Lower lobe of right lung (tissue), 2 donors: Measurements from ENCODE around the gene ARF4. TPM values are rescaled to one million over a fixed set of nuclear protein-coding genes. Genes with fewer than 3 reads are reported as not detected.
A peak's percentile ranks its signal among the peaks of the same experiment; 100 is the strongest.

Source experiments
- ATAC-seq, 2 donors: fragments of 200-7000 bp; cut with Tn5 transposase; one replicate each; pipeline ENCODE4 v1.9.1; 2020 to 2022; ENCODE audit warnings: mild to moderate bottlenecking in 2 of 2, moderate library complexity in 2 of 2
- DNase-seq: peaks from one replicate; pipeline ENCODE4 v3.0.0-alpha.2; 2020
- H3K27ac ChIP-seq: fragments of 200-600 bp; one replicate; pipeline ENCODE4 v1.8.0; 2022
- H3K27me3 ChIP-seq: fragments of 200-600 bp; one replicate; pipeline ENCODE4 v1.8.0; 2022; ENCODE audit warnings: low read depth
- H3K36me3 ChIP-seq: fragments of 200-600 bp; one replicate; pipeline ENCODE4 v1.8.0; 2022; ENCODE audit warnings: mild to moderate bottlenecking
- H3K4me1 ChIP-seq: fragments of 200-600 bp; one replicate; pipeline ENCODE4 v1.8.0; 2022
- H3K4me3 ChIP-seq: fragments of 200-600 bp; one replicate; pipeline ENCODE4 v1.8.0; 2022; ENCODE audit warnings: mild to moderate bottlenecking
- H3K9me3 ChIP-seq: fragments of 200-600 bp; one replicate; pipeline ENCODE4 v1.8.0; 2022
- intact Hi-C: fragments of 100-400 bp; cut with DNase I; formaldehyde crosslinking; loops from one replicate; pipeline ENCODE4 v1.11.0; 2022
- total RNA-seq: library from RNA; stranded (reverse); fragmentation: NEBNext Ultra II Directional; extraction: Animal tissue kit (Norgen Biotek cat#: 25700); gene quantifications from one replicate; pipeline ENCODE4 v1.2.1, GENCODE V29; 2021
- TF ChIP-seq, protein P1 (sequence below): fragments of 200-600 bp; IDR thresholded peaks from one replicate; pipeline ENCODE4 v1.8.0; 2022; ENCODE audit warnings: antibody characterized with exemption, mild to moderate bottlenecking
- donor health status: DM: no; HTN: yes; CAD: no; lungs with severe emphysema.

The ARF4 gene
- total RNA-seq, 1 donor from 2014 or later: 113 TPM

DNA sequence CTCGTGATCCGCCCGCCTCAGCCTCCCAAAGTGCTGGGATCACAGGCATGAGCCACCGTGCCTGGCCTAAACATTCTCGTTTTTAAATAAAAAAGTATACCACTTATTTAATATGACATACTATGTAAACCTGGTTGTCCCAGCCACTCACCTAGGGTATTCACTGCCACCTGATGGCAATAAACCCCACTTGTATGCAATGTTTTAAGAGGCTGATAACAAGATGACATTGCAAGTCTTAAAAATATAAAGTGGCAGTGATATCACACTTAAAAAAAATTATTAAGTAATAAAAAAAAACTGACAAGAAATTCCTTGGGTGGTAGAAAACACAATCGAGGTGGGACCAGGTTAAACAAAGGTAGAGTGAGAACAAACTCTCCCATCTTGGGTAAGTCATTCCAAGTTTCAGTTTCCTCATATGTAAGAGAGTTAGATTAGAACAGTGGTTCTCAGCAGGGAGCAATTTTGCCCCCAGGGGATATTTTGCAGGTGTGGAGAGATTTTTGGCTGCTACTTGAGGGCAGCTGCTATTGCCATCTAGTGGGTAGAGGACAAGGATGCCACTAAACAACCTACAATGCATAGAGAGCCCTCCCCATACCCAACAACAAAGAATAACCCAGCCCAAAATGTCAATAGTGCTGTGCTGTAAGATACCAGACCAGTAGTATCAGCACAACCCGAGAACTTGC, 14.5 kb downstream of the ARF4 start:
- DNase-seq (no peak), ATAC-seq (peak; percentile 26 to 46)
- intact Hi-C loops: no loop called here
- no peaks in the 10 kb centered on the region for H3K27me3 ChIP-seq
- H3K4me3 ChIP-seq: no peak overlapping the region
- H3K4me1 ChIP-seq: peaks cover 45% of the 10 kb centered on the region
- H3K27ac ChIP-seq: no peak overlapping the region
- TF ChIP-seq, protein P1, sequence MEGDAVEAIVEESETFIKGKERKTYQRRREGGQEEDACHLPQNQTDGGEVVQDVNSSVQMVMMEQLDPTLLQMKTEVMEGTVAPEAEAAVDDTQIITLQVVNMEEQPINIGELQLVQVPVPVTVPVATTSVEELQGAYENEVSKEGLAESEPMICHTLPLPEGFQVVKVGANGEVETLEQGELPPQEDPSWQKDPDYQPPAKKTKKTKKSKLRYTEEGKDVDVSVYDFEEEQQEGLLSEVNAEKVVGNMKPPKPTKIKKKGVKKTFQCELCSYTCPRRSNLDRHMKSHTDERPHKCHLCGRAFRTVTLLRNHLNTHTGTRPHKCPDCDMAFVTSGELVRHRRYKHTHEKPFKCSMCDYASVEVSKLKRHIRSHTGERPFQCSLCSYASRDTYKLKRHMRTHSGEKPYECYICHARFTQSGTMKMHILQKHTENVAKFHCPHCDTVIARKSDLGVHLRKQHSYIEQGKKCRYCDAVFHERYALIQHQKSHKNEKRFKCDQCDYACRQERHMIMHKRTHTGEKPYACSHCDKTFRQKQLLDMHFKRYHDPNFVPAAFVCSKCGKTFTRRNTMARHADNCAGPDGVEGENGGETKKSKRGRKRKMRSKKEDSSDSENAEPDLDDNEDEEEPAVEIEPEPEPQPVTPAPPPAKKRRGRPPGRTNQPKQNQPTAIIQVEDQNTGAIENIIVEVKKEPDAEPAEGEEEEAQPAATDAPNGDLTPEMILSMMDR: no peak
- no peaks in the 10 kb centered on the region for H3K9me3 ChIP-seq
- peaks cover 64% of the 10 kb centered on the region for H3K36me3 ChIP-seq

DNA sequence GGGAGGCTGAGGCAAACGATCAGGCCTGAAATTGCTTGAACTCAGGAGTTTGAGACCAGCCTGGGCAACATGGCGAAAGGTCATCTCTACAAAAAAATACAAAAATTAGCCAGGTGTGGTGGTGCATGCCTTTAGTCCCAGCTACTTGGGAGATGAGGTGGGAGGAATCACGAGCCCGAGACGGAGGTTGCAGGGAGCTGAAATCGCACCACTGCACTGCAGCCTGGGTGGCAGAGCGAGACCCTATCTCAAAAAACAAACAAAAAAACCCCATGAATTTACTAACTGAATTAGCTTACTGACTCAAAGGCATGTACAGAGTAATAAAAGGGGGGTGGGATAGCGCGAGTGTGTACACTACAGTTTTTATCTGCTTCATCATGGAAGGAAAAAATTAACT, 19.3 kb downstream of the ARF4 start:
- peaks cover 90% of the 10 kb centered on the region for H3K36me3 ChIP-seq
- ATAC-seq (no peak), DNase-seq (no peak)
- H3K27ac ChIP-seq: no peak overlapping the region
- no peak overlapping the region for H3K4me3 ChIP-seq
- H3K9me3 ChIP-seq: no peaks in the 10 kb centered on the region
- H3K4me1 ChIP-seq: peaks cover 17% of the 10 kb centered on the region
- intact Hi-C loops: no loop called here
- TF ChIP-seq, protein P1: no peak
- no peaks in the 10 kb centered on the region for H3K27me3 ChIP-seq

DNA sequence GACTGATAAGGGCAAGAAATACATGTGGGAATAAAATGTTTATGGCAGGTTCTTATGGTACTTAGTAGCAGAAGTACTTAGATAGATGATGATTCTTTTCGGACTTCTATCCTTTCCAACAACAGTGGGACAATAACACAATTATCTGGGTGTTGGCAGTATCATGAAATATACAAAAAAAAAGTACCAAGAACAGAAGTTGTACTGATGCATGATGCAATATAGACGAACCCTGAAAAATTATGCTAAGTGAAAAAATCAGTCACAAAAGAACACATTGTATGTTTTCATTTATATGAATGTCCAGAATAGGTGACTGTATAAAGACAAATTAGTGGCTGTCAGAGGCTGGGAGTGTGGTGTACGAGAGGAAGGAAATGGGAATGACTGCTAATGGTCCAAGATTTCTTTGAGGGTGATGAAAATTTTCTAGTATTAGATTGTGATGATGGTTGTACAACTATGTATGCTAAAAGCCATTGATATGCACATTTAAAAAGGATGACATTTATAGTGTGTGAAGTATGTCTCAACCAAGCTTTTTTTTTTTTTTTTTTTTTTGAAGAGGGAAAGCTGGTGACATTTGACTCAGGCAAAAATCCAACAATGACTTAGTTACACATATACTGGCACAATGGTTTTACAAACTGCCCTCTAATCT, 21.0 kb downstream of the ARF4 start:
- TF ChIP-seq, protein P1: no peak
- Histone ChIP-seq H3K4me3 (no peak overlapping the region), H3K4me1 (peaks cover 3% of the 10 kb centered on the region), H3K27ac (no peak overlapping the region), H3K9me3 (no peaks in the 10 kb centered on the region), H3K36me3 (peaks cover 91% of the 10 kb centered on the region), H3K27me3 (no peaks in the 10 kb centered on the region)
- no peak for DNase-seq
- ATAC-seq: no peak
- intact Hi-C loops: no loop called here

DNA sequence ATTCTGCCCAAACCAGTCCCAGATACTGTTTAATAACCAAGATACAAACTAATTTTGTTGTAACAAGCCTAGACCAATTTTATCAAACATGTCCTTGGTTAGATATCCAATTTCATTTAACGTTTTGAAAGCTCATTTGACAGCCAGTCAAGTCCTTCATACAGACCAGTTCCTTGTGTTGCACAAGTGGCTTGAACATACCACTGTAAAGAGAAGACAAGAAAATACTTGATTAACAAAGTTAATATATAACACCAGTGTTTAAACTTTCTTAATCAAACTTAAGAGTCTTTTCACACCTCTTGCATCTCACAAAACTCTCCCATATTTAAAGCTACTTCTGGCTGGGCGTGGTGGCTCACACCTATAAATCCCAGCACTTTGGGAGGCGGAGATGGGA, 25.0 kb downstream of the ARF4 start:
- no peaks in the 10 kb centered on the region for H3K4me1 ChIP-seq
- TF ChIP-seq, protein P1: no peak
- DNase-seq (no peak), ATAC-seq (peak; percentile 48 to 75)
- intact Hi-C loops: no loop called here
- no peak overlapping the region for H3K4me3 ChIP-seq
- peaks cover 95% of the 10 kb centered on the region for H3K36me3 ChIP-seq
- H3K27ac ChIP-seq: no peak overlapping the region
- no peaks in the 10 kb centered on the region for H3K9me3 ChIP-seq
- H3K27me3 ChIP-seq: no peaks in the 10 kb centered on the region

DNA sequence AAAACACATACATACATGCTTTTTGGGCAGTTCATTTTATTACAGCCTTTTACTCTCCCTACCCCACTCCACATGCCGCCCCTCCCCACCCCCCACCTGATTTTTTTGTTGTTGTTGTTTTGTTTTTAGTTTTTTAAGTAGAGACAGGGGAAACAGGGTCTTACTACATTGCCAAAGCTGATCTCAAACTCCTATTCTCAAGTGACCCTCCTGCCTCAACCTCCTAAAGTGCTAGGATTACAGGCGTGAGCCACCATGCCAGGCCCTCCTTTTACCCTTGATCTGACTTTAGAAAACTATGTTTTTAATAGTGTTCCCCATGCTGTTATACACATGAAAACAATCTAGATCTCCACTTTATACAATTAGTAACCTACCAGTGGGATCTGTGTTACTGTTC, 26.3 kb downstream of the ARF4 start:
- Histone ChIP-seq H3K4me3 (no peak overlapping the region), H3K27ac (no peak overlapping the region), H3K9me3 (no peaks in the 10 kb centered on the region), H3K36me3 (peaks cover 97% of the 10 kb centered on the region), H3K4me1 (no peaks in the 10 kb centered on the region), H3K27me3 (no peaks in the 10 kb centered on the region)
- ATAC-seq (no peak), DNase-seq (no peak)
- TF ChIP-seq, protein P1: no peak
- intact Hi-C loops: no loop called here
